Right lobe of liver (tissue), 6 donors: ENCODE measurements around the gene DNAH10. TPM values are rescaled to one million over a fixed set of nuclear protein-coding genes. Genes with fewer than 3 reads are reported as not detected.

ENCODE experiments used
- ATAC-seq, 4 donors: fragments of 200-7000 bp; cut with Tn5 transposase; one replicate each; pipeline ENCODE4 v1.9.1; 2020; ENCODE audit warnings: mild to moderate bottlenecking in 4 of 4, moderate library complexity in 4 of 4
- DNase-seq, 3 donors: peaks; one replicate each; pipeline ENCODE4 v3.0.0-alpha.2; 2020
- H3K27ac ChIP-seq, 3 donors: fragments of 200-600 bp; one replicate each; pipeline ENCODE4 v1.8.0; 2022
- H3K27me3 ChIP-seq, 2 donors: fragments of 200-600 bp; one replicate each; pipeline ENCODE4 v1.8.0; 2022
- H3K36me3 ChIP-seq, 4 donors: fragments of 200-600 bp; sonication (generic) in 1 of 4; one replicate each; pipeline versions ENCODE4 v1.5.1 to v1.8.0; 2017 to 2022; ENCODE audit warnings: control low read depth in 1 of 4
- H3K4me1 ChIP-seq, 4 donors: fragments of 200-600 bp; sonication (generic) in 1 of 4; one replicate each; pipeline versions ENCODE4 v1.5.1 to v1.8.0; 2017 to 2022; ENCODE audit warnings: control low read depth in 1 of 4
- H3K4me3 ChIP-seq, 3 donors: fragments of 200-600 bp; one replicate each; pipeline ENCODE4 v1.8.0; 2022
- H3K9me3 ChIP-seq, 4 donors: fragments of 200-600 bp; sonication (generic) in 1 of 4; one replicate each; pipeline versions ENCODE4 v1.5.1 to v1.8.0; 2017 to 2022; ENCODE audit warnings: control low read depth in 1 of 4
- POLR2A ChIP-seq: fragments of 450-650 bp; IDR thresholded peaks from one replicate; pipeline ENCODE4 v1.6.1; 2017; ENCODE audit warnings: antibody characterized with exemption, mild to moderate bottlenecking
- whole genome bisulfite sequencing: methylation state at CpG from one replicate; pipeline ENCODE4 v1.1.6; 2018; ENCODE audit warnings: low coverage, low lambda C conversion rate; ENCODE audit not compliant: insufficient coverage; ENCODE audit errors: missing lambda C conversion rate; 5-methylcytosine and 5-hydroxymethylcytosine counted together
- intact Hi-C, 2 donors: fragments of 100-400 bp; cut with DNase I; formaldehyde crosslinking; loops; one replicate each; pipeline versions ENCODE4 v1.11.2 to v1.14.1; 2022
- total RNA-seq, 6 experiments: library from RNA; depleted of rRNA in 2 of 6; stranded (reverse); fragments of >200 nt in 2 of 6; fragmentation: NEBNext Ultra II Directional in 3 of 6; extraction: Animal tissue kit (Norgen Biotek cat#: 25700) in 3 of 6; gene quantifications; one replicate each; pipeline versions ENCODE4 v1.1.0 to v1.2.4, GENCODE V29; 2016 to 2023
- TF ChIP-seq, protein P1 (sequence below), 4 donors: fragments of 200-600 bp in 3 of 4; fragments of 450-650 bp in 1 of 4; IDR thresholded peaks; one replicate each; pipeline versions ENCODE4 v1.5.1 to v1.8.0; 2016 to 2022; ENCODE audit warnings: antibody characterized with exemption in 4 of 4, mild to moderate bottlenecking in 2 of 4
- donor health status: DM: no; HTN: yes; CAD: no.
- donor health status: DM: no; HTN: no; CAD: no.
- donor health status: DM: no; HTN: no; CAD: no.
- donor health status: DM: no; HTN: yes; CAD: no.
- donor health status: DM: no; HTN: yes; CAD: no.

Gene DNAH10
- total RNA-seq, 6 experiments from 2014 or later: under 0.01 to 0.40 (median 0.16) TPM; not detected in 1

- Histone ChIP-seq H3K4me1 (no peaks in the 10 kb centered on the region), H3K27ac (no peak overlapping the region), H3K36me3 (no peaks in the 10 kb centered on the region), H3K4me3 (no peak overlapping the region), H3K9me3 (no peaks in the 10 kb centered on the region), H3K27me3 (no peaks in the 10 kb centered on the region)
- ATAC-seq (no peak), DNase-seq (no peak)
- WGBS: 92% methylated on average over 7 of the region's 18 CpGs
- TF ChIP-seq, protein P1, sequence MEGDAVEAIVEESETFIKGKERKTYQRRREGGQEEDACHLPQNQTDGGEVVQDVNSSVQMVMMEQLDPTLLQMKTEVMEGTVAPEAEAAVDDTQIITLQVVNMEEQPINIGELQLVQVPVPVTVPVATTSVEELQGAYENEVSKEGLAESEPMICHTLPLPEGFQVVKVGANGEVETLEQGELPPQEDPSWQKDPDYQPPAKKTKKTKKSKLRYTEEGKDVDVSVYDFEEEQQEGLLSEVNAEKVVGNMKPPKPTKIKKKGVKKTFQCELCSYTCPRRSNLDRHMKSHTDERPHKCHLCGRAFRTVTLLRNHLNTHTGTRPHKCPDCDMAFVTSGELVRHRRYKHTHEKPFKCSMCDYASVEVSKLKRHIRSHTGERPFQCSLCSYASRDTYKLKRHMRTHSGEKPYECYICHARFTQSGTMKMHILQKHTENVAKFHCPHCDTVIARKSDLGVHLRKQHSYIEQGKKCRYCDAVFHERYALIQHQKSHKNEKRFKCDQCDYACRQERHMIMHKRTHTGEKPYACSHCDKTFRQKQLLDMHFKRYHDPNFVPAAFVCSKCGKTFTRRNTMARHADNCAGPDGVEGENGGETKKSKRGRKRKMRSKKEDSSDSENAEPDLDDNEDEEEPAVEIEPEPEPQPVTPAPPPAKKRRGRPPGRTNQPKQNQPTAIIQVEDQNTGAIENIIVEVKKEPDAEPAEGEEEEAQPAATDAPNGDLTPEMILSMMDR (IDR thresholded peaks at IDR 0.05): no peak
- TF ChIP-seq POLR2A: no peak
- intact Hi-C loops: no loop called here
These were observed 136.6 kb downstream of the DNAH10 start for GRCh38 chr12:123898673-123899072.

GRCh38 chr12:123899368-123899767 lies 137.3 kb downstream of the DNAH10 start:
- Histone ChIP-seq H3K4me1 (no peaks in the 10 kb centered on the region), H3K27ac (no peak overlapping the region), H3K27me3 (no peaks in the 10 kb centered on the region), H3K36me3 (no peaks in the 10 kb centered on the region), H3K4me3 (no peak overlapping the region), H3K9me3 (no peaks in the 10 kb centered on the region)
- 77% methylated on average over 6 of the region's 9 CpGs for WGBS
- ATAC-seq (no peak), DNase-seq (no peak)
- TF ChIP-seq POLR2A: no peak
- TF ChIP-seq, protein P1 (IDR thresholded peaks at IDR 0.05): no peak
- intact Hi-C loops: no loop called here

DNA sequence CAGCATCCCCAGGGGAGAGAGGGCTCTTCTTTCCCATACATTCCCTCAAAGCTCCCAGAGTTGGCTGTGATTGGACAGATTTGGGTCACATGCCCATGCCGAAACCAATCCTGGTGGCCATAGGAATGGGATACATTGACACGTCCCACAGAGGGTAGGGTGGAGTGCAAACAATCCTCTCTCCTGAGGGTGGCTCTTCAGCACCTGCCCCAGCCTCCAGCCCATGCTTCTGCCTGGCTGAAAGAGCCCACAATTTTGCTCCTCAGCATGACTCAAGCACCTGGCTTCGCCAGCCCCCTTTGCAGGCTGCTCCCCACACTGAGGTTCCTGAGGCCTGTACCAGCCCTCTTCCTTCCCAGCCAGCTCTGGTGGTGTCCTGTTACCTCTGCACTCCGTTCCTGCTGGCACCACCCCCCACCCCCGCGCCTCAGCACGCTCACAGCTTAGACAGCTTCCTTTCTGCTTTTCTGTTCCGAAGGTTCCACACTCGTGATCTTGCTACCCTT lies 138.8 kb downstream of the DNAH10 start:
- 30% methylated on average over 7 of the region's 9 CpGs for WGBS
- Histone ChIP-seq H3K9me3 (no peaks in the 10 kb centered on the region), H3K4me1 (no peaks in the 10 kb centered on the region), H3K4me3 (no peak overlapping the region), H3K36me3 (no peaks in the 10 kb centered on the region), H3K27me3 (no peaks in the 10 kb centered on the region), H3K27ac (no peak overlapping the region)
- no peak for TF ChIP-seq POLR2A
- TF ChIP-seq, protein P1 (IDR thresholded peaks at IDR 0.05): no peak
- intact Hi-C loops: no loop called here
- ATAC-seq (no peak), DNase-seq (no peak)

DNA sequence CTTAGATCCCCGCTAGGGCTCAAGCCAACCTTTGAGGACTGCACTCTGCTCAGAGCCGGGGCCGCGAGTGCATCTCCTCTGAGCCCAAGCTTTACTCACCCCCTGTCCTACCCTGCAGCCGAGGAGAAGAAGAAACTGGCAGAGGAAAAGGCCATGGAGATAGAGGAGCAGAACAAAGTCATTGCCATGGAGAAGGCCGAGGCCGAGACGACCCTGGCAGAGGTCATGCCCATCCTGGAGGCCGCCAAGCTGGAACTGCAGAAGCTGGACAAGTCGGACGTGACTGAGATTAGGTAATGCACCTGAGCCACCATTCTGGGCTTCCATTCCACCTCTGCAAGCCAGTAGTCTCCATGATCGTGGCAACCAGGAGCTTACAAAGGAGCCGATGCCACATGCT lies 140.7 kb downstream of the DNAH10 start:
- Histone ChIP-seq H3K4me3 (no peak overlapping the region), H3K4me1 (no peaks in the 10 kb centered on the region), H3K27ac (no peak overlapping the region), H3K36me3 (no peaks in the 10 kb centered on the region), H3K27me3 (no peaks in the 10 kb centered on the region), H3K9me3 (no peaks in the 10 kb centered on the region)
- ATAC-seq: no peak
- 100% methylated on average over 1 of the region's 13 CpGs for WGBS
- intact Hi-C loops: no loop called here
- TF ChIP-seq POLR2A: no peak
- TF ChIP-seq, protein P1 (IDR thresholded peaks at IDR 0.05): no peak
- no peak for DNase-seq
